ENCODE measurements around the gene CISD2.

DNA sequence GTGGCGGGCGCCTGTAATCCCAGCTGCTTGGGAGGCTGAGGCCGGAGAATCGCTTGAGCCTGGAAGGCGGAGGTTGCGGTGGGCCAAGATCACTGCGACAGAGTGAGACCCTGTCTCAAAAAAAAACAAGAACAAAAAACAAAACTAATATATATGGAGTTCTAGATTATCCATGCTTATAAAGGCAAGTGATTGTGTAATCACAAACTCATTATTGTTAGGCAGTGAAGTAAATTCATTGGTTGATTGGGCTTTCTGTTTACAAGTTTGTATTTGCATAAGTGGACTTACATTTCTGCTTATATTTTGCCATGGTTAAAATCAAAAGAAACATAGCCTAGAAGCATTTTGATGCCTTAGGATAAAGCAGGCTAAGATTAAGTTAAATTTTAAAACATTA, 39.0 kb upstream of the CISD2 start:
- TF ChIP-seq, protein P1, sequence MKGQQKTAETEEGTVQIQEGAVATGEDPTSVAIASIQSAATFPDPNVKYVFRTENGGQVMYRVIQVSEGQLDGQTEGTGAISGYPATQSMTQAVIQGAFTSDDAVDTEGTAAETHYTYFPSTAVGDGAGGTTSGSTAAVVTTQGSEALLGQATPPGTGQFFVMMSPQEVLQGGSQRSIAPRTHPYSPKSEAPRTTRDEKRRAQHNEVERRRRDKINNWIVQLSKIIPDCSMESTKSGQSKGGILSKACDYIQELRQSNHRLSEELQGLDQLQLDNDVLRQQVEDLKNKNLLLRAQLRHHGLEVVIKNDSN (IDR thresholded peaks at IDR 0.05): no peak
- no peak for TF ChIP-seq EGR1 (IDR thresholded peaks at IDR 0.05)
- TF ChIP-seq CREB1 (IDR thresholded peaks at IDR 0.05; ENCODE audit: low read depth): no peak
- TF ChIP-seq, protein P2, sequence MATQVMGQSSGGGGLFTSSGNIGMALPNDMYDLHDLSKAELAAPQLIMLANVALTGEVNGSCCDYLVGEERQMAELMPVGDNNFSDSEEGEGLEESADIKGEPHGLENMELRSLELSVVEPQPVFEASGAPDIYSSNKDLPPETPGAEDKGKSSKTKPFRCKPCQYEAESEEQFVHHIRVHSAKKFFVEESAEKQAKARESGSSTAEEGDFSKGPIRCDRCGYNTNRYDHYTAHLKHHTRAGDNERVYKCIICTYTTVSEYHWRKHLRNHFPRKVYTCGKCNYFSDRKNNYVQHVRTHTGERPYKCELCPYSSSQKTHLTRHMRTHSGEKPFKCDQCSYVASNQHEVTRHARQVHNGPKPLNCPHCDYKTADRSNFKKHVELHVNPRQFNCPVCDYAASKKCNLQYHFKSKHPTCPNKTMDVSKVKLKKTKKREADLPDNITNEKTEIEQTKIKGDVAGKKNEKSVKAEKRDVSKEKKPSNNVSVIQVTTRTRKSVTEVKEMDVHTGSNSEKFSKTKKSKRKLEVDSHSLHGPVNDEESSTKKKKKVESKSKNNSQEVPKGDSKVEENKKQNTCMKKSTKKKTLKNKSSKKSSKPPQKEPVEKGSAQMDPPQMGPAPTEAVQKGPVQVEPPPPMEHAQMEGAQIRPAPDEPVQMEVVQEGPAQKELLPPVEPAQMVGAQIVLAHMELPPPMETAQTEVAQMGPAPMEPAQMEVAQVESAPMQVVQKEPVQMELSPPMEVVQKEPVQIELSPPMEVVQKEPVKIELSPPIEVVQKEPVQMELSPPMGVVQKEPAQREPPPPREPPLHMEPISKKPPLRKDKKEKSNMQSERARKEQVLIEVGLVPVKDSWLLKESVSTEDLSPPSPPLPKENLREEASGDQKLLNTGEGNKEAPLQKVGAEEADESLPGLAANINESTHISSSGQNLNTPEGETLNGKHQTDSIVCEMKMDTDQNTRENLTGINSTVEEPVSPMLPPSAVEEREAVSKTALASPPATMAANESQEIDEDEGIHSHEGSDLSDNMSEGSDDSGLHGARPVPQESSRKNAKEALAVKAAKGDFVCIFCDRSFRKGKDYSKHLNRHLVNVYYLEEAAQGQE (IDR thresholded peaks at IDR 0.05; ENCODE audit: low read depth): no peak
- no peak for TF ChIP-seq CEBPB (IDR thresholded peaks at IDR 0.05)
- TF ChIP-seq RAD21 (IDR thresholded peaks at IDR 0.05; ENCODE audit: low read depth): no peak
- no peak for TF ChIP-seq TAF1 (IDR thresholded peaks at IDR 0.05; ENCODE audit: low read depth)
- TF ChIP-seq YY1 (IDR thresholded peaks at IDR 0.05; ENCODE audit: low read depth): no peak
- TF ChIP-seq, protein P3, sequence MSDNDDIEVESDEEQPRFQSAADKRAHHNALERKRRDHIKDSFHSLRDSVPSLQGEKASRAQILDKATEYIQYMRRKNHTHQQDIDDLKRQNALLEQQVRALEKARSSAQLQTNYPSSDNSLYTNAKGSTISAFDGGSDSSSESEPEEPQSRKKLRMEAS (IDR thresholded peaks at IDR 0.05): no peak
- TF ChIP-seq TCF12 (IDR thresholded peaks at IDR 0.05; ENCODE audit: low read depth): no peak

Data from Ishikawa (cell line).